MCF 10A (cell line): ENCODE data around the gene RNF5. TPM values are rescaled to one million over a fixed set of nuclear protein-coding genes. Genes with fewer than 3 reads are reported as not detected.

Experiments
- BruUV-seq: library from RNA; stranded (reverse); fragments of 400-500 nt; replicated peaks from 2 replicates; lab custom pipeline; 2021; lab: Mats Ljungman, UMichigan
- CTCF ChIA-PET: fragments of 300-600 bp; sonication (Branson Sonifier 250); formaldehyde crosslinking; extraction: SDS; loops from one replicate; lab custom pipeline; 2021; ENCODE audit warnings: antibody characterized with exemption, inconsistent platforms; lab: Yijun Ruan, JAX
- POLR2A ChIA-PET: fragments of 300-600, 350-650 bp; sonication (Branson Sonifier 250); formaldehyde crosslinking; extraction: SDS; loops from one replicate; lab custom pipeline; 2020; ENCODE audit warnings: antibody characterized with exemption, inconsistent platforms; lab: Yijun Ruan, JAX
- DNase-seq: peaks from one replicate; pipeline ENCODE4 v3.0.0-alpha.2; 2018; ENCODE audit not compliant: unreplicated experiment
- H3K27ac Mint-ChIP-seq: one replicate; pipeline ENCODE4 v1.8.0; 2022; ENCODE audit warnings: mild to moderate bottlenecking, low read depth, mixed read lengths; ENCODE audit not compliant: unreplicated experiment
- H3K27me3 Mint-ChIP-seq: one replicate; pipeline ENCODE4 v1.8.0; 2022; ENCODE audit warnings: mixed read lengths; ENCODE audit not compliant: insufficient read depth, unreplicated experiment
- H3K36me3 Mint-ChIP-seq: one replicate; pipeline ENCODE4 v1.8.0; 2022; ENCODE audit warnings: mild to moderate bottlenecking, moderate library complexity, mixed read lengths; ENCODE audit not compliant: insufficient read depth, unreplicated experiment
- H3K4me1 Mint-ChIP-seq: one replicate; pipeline ENCODE4 v1.8.0; 2022; ENCODE audit warnings: mixed read lengths; ENCODE audit not compliant: insufficient read depth, unreplicated experiment
- H3K4me3 Mint-ChIP-seq: one replicate; pipeline ENCODE4 v1.8.0; 2022; ENCODE audit warnings: mild to moderate bottlenecking, moderate library complexity, mixed read lengths; ENCODE audit not compliant: unreplicated experiment
- H3K9me3 Mint-ChIP-seq: one replicate; pipeline ENCODE4 v1.8.0; 2022; ENCODE audit warnings: mixed read lengths; ENCODE audit not compliant: unreplicated experiment
- intact Hi-C: fragments of 100-400 bp; cut with micrococcal nuclease; formaldehyde crosslinking; loops from 2 replicates; pipeline ENCODE4 v1.14.1; 2022
- total RNA-seq: library from RNA; stranded (reverse); gene quantifications from 2 replicates; pipeline ENCODE4 v1.2.3, GENCODE V29; 2022
- TF ChIP-seq, protein P1 (sequence below): fragments of 200-600 bp; IDR thresholded peaks from one replicate; pipeline ENCODE4 v1.8.0; 2022; ENCODE audit warnings: antibody characterized with exemption, mild to moderate bottlenecking; ENCODE audit not compliant: unreplicated experiment

The RNF5 gene
- total RNA-seq, 1 experiment from 2014 or later, result 28.1 TPM

DNA sequence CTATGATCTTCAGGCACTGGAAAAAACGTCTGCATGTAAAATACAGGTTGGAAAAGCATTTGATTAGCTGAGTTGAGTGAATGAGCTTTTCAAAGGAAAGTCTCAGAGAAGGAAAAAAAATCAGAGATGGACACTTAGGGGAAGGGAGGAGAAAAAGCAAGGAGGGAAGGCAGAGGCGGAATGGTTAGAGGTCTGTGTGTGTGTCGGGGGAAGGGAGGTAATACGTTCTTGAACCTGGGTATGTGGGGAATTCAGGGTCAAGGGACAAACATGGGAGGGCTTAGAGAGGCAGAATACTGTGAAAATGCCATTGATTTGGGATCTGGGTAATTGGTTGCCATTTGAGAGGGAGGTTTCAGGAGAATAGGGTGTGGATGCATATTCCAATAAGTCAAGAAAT, 31.5 kb upstream of the RNF5 start:
- ChIA-PET CTCF (interaction anchor here (0.6 to 2.2 kb wide), 2 partner anchors 28 to 100 kb away, joined by 3 to 6 read pairs; no protein-coding TSS in a partner anchor), POLR2A (interaction anchor here (0.6 to 1.7 kb wide), 5 partner anchors 16 to 196 kb away, joined by 3 to 10 read pairs (median 3); partner anchors contain the start of gene FKBPL)
- intact Hi-C loops, result no loop called here
- Mint-ChIP-seq H3K4me3 (no peak overlapping the region), H3K27ac (no peak overlapping the region), H3K9me3 (no peaks in the 10 kb centered on the region), H3K4me1 (peaks cover 15% of the 10 kb centered on the region), H3K36me3 (no peaks in the 10 kb centered on the region), H3K27me3 (no peaks in the 10 kb centered on the region)
- BruUV-seq, result no TSS peak
- DNase-seq, result no peak
- TF ChIP-seq, protein P1, sequence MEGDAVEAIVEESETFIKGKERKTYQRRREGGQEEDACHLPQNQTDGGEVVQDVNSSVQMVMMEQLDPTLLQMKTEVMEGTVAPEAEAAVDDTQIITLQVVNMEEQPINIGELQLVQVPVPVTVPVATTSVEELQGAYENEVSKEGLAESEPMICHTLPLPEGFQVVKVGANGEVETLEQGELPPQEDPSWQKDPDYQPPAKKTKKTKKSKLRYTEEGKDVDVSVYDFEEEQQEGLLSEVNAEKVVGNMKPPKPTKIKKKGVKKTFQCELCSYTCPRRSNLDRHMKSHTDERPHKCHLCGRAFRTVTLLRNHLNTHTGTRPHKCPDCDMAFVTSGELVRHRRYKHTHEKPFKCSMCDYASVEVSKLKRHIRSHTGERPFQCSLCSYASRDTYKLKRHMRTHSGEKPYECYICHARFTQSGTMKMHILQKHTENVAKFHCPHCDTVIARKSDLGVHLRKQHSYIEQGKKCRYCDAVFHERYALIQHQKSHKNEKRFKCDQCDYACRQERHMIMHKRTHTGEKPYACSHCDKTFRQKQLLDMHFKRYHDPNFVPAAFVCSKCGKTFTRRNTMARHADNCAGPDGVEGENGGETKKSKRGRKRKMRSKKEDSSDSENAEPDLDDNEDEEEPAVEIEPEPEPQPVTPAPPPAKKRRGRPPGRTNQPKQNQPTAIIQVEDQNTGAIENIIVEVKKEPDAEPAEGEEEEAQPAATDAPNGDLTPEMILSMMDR, result no peak

DNA sequence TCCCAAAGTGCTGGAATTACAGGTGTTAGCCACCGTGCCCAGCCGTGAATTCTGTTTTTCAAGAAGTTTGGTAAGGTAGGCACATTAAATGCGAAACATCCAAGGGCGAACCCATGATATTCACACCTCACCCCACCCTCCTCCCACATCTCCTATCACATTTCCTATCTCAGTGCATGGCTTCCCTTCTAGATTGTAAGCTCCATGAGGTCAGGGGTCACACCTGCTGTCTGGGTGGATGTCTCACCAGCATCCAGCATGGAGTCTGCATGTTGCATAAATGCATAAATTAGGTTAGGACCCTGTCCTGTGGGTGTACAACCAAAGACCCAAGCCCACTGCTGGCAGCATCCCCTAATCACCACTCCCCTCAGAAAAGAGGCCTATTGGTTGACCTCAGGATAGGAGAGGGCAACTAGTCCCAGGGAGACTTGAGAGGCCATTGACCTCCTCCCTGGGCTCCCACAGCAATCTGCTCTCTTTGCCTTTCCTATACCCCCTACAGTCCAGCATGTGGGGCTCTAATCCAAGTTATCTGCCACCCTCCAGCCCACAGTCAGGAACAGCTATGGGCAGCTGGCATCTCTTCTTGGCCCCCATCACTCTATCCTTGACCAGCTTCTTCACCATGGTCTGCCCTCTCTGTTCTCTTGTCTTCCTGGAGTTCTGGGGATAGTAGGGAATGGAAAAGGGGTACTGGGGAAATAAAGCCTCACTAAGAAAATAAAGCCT, 30.6 kb upstream of the RNF5 start:
- H3K27ac Mint-ChIP-seq, result no peak overlapping the region
- CTCF ChIA-PET, result interaction anchor here (2.2 kb wide), 1 partner anchor 29 kb away, joined by 6 read pairs; no protein-coding TSS in a partner anchor
- intact Hi-C loops, result no loop called here
- no TSS peak for BruUV-seq
- H3K4me1 Mint-ChIP-seq, result peaks cover 15% of the 10 kb centered on the region
- no peaks in the 10 kb centered on the region for H3K9me3 Mint-ChIP-seq
- H3K27me3 Mint-ChIP-seq, result no peaks in the 10 kb centered on the region
- TF ChIP-seq, protein P1, result no peak
- H3K36me3 Mint-ChIP-seq, result no peaks in the 10 kb centered on the region
- no peak for DNase-seq
- no peak overlapping the region for H3K4me3 Mint-ChIP-seq
- POLR2A ChIA-PET, result interaction anchor here (0.6 to 0.7 kb wide), 3 partner anchors 37 to 531 kb away, joined by 3 to 4 read pairs (median 3); partner anchors contain the start of gene NEU1

DNA sequence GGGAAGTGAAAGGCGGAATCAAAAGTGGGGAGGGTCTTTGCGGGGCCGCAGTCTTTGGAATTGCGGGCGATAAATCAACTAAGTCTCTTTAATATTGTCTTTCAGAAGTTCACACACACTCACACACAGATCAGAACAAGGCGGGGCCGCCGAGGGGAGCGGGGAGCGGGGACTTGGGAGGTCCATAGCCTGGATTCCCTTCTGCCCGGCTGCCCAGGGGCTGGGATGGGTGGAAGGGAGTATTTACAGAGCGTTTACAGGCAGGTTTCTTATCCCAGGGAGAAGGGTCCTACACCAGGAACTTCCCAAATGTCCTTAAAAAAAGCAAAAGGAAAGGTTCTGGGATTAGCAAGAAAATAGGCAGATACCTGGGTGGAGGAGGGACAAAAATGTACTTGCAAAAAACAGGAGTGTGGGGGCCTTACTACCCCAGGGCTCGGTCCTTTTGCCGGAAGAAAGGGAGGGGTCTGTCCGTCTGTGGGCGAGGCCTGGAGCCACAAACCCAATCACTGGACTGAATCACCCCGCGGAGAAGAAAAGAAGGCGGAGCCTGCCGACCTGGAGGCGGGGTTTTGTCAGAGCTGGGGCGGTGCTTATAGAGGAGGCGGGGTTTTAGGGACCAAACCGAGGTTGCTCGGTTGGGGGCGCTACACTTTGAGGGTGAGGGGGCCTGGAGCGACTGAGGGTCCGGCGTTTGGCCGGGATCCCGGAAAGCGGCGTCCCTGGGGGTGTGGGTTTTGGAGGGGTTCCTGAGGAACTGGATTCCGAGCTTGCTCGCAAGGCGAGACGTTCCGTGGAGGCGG, 29.7 kb upstream of the RNF5 start:
- Mint-ChIP-seq H3K36me3 (no peaks in the 10 kb centered on the region), H3K9me3 (no peaks in the 10 kb centered on the region), H3K27me3 (no peaks in the 10 kb centered on the region), H3K27ac (no peak overlapping the region), H3K4me1 (peaks cover 15% of the 10 kb centered on the region), H3K4me3 (no peak overlapping the region)
- BruUV-seq, result no TSS peak
- intact Hi-C loops, result no loop called here
- POLR2A ChIA-PET, result interaction anchor here (0.6 to 0.7 kb wide), 3 partner anchors 38 to 532 kb away, joined by 3 to 4 read pairs (median 3); partner anchors contain the start of gene NEU1
- DNase-seq, result no peak
- TF ChIP-seq, protein P1, result no peak
- CTCF ChIA-PET, result interaction anchor here (2.2 kb wide), 1 partner anchor 30 kb away, joined by 6 read pairs; no protein-coding TSS in a partner anchor
